ENCODE data around the gene NR2E1.

NR2E1 gene
- total RNA-seq = 0 to 0.09 (median 0) reads per million in 4 experiments

DNA sequence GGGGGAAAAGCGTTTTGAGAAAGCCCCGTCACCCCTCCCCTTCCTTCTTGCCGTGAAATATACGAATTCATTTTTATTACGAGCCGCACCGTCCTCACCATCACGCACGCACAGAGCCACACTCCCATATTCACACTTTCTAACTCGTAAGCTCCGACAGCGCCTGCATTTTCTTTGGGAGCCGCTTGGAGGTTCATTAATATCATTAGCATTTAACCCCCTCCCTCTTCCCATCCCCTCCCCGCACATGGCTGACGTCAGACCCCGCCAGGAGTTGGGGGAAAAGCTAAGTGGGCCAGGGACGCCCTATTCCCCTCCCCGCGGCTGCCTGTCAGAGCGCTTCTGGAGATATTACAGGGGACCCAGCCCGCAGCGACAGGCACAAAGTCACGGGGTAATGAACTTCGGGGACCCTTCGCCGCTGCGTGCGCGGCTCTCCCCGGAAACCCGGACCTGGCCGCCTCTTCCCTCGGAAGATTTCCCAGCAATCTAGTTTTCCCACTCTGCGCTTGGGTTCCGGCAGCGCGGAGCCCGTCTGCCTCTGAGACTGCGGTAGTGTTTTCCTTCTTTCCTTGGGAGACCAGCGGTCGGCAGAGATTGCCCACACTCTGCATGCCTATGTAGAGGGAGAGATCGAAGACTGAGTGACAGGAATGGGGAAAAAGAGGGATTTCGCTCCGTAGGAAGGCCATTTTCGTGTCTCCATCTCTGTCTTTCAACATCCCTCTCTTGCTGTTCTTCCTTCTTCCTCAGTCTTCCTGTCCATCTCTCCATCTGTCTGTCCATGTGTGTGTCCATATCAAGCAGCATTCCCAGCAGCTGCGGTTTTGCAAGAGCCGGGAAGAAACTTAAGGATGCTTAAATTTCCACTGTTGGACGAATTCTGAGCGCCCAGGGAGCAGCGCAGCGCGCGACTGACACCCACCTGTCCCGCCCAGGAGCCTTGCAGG, at the start of gene NR2E1:
NR2E1 (plus strand) TSS at position 309 of the 950 bp plus-strand sequence. CDS start 744 bp downstream, outside the sequence.
- DNase-seq = no peak

DNA sequence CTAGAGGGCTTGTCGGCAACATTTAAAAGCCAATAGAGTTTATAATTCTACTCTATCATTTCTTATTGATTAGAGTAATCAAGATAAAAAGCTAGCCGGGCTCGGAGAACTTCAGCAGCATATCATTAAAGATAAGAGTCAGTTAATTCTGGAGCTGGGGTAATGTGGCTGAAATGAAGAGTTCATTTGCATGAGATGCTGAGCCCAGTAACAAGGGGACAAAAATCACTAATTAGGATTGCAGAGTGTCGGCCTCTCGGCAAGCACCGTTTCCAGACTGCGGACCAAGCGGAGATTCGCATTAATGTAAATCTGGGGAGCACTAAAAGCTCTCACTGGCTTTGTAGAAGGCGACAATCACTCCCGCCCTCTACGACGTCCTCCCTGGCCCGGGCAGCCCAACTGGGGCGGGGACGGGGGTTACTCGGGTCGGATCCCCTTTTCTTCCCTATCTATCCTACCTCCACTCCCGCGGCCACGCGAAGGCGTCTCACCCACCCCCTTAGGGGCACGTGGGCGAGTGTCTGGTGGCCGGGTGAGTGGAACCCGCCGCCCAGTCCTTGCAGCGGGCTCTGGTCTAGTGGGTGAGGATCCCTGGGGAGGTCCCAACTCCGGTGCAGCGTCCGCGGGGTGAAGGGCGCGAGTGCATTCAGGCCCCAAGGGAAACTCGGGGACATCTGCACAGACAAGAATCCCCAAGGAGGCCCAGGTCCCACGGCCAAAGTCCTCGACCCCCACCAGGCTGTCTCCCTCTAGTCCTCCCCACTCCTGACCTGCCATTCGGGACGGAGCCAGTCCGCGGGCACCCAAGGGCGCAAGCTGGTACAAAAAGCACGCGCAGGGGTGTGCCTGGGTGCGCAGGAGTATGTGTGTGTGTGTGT, 49.0 kb upstream of the NR2E1 start:
- DNase-seq = no peak

GRCh38 chr6:108117427-108118358, 48.1 kb upstream of the NR2E1 start:
- no peak for DNase-seq

GRCh38 chr6:108118359-108118724, 47.5 kb upstream of the NR2E1 start:
- no peak for DNase-seq

DNA sequence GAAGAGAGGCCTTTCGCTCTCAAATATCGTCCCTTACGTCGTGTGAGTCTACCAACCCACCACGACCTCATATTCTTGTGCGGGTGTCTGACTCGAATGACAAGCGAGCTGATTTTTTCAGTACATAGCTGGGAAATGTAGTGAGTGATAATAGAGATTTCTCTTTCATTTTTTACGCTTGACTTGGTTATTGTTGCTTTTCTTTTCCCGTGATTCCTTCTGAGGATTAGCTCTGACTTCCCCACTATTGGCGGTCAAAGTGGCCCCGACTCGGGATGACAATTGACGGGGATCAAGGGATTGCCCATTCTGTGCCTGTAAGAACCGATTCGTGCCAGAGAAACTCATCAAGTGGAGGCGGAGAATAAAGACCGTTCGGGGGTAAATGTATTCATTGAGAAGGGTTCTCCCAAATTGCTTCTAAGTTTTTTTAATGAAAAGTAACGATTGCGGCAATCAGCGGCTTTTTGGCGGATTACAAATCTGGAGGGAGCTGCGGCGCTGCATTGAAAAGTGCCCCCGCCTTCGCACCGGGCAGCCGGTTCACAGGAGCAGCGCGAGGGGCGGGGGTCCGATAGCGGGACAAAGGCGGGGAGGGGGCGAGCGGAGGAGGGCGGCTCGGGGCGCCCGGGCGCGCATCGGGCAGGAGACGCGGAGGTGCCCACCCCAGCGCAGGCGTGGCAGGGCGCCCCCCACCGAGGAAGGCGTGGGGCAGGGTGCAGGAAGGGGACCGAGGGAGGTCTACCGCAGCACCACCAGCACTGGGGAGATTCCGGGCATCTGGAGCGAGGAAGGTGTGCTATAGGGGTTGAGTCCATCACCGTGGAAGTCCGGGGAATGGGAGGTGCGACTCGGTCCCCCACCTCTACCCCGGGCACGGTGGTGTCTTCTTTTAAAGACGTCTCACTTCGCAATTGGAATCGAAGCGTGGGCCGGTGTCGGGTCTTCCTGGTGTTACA, 46.7 kb upstream of the NR2E1 start:
- no peak for DNase-seq

DNA sequence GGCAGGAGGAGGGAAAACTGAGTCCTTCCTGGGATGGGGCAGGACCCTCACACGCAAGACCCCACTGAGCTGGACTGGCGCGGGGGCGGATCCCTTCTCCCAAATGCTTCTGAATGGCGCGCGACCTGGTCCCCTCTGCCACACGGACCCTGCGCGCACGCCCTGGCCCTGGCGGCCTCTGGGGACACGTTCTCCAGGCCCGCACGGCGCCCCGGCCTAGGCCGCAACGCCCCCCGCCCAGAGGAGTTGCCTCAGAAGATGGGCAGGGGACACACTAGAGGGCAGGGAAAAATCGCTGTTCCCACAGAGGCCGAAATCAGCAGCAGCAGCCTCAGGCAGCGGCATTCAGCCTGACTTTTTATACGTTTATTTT, 46.1 kb upstream of the NR2E1 start:
- DNase-seq = no peak

- DNase-seq = no peak
These were observed 45.5 kb upstream of the NR2E1 start for GRCh38 chr6:108120311-108120710.

DNA sequence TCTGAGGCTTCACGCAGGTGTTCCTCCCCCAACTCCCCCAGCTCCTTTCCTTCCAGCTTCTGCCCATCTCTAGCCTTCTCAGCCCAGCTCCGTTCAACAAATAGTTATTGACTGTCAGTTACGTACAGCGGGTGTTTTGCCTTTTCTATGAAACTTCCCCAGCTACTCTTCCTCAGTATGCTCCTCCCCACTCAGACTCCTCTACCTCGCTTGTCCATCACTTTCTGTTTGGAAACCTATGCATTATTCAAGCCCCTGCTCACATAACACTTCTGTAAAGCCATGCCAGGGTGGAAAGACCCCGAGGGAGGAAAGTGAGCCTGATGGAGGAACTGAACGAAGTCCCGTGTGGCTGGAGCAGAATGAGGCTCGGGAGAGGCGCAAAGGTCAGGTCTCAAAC, 44.2 kb upstream of the NR2E1 start:
- no peak for DNase-seq

DNA sequence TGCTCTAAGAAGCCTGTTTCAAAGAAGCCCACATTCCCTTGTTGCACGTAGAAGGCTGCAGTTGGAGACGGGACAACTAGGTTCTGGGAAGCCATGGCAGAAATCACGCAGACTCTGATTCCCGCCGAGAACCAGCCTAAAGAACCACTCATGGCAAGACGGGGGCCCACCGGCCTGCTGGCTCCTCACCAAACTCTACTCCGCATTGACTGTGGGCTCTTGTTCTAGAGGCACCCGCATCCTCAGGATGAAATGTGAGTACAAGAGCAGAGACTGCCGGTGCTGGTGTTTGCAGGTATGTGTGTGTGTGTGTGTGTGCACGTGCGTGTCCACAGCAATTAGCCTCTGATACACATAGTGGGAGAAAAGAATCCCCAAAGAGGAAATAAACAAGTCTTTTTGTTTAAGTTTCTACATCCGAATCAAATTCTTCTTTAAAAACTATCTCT, 42.3 kb upstream of the NR2E1 start:
- DNase-seq = no peak

DNA sequence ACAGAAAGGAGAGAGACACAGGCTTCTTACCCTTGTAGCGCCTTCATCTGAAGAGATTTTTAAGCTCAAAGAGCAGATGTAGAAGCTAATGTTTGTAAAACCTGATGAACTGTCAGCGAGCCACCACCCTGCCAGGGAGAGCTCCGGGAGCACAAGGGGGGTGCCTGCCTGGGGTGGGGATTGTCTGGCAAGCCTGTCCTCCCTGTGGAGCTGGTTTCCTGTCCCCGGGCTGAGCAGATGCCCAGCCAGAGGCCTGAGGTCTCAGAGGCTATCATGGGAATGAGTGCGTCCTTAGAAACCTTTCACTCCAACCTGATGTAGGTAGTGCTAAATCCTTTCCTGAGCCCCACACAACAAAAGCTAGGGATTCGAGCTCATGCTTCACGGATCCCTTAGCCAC, 41.9 kb upstream of the NR2E1 start:
- DNase-seq = no peak

GRCh38 chr6:108127056-108127455, 38.8 kb upstream of the NR2E1 start:
- DNase-seq = no peak

DNA sequence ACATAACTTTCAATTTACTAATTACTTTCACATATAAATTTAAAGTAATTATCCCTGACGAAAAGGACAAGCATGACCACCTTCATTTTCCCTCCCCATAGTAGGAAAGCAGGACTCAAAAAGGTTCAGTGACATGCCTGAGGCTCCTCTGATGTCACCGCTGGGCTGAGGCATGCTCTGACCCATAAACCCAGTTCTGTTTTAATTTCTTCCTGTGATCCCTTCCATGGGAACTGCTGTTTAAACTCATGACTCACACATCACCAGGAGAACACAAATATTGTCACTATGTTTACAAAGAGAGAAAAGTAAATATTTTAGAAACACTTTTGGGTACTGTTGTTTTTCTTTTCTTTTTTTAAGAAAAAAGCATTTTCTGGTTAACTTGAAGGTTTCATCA, 38.0 kb upstream of the NR2E1 start:
- no peak for DNase-seq

DNA sequence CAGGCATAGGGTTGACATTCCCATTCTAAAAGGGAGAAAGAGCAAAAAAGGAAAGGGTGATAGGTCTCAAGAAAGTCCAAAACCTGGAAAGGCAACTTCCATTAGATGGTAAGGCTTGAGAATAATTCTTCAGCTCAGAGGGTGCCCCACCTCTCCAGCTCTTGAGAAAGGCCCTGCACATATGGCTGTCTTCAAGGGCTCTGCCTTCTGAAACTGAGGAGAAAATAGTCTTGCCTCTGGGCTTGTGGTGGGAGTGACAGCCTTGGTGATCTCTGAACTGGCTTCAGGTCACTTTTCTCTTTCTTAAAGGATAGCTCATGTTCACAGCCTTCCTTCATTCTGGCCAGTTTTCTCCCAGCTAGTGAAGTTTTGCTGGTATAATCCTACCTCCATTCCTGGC, 35.6 kb upstream of the NR2E1 start:
- no peak for DNase-seq

DNA sequence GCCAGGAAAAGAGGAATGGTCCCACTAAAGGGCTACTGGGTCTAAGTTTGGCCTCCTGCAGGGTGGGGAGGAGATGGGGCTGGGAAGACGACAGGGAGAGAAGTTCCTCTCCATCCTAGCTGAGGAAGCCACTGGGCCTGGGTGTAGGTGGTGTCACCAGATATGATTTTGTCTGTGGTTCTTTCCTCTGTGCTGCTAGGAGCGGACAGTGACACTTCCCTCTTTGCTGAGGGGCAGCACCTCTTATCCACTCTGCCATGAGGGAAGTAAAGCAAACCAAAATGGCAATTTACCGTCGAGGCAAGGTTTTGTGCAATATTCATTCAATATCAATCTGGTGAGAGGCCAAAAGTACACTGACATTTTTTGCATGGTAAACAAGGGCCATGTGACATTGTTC, 33.0 kb upstream of the NR2E1 start:
- no peak for DNase-seq

GRCh38 chr6:108133594-108134179, 32.1 kb upstream of the NR2E1 start:
- no peak for DNase-seq

DNA sequence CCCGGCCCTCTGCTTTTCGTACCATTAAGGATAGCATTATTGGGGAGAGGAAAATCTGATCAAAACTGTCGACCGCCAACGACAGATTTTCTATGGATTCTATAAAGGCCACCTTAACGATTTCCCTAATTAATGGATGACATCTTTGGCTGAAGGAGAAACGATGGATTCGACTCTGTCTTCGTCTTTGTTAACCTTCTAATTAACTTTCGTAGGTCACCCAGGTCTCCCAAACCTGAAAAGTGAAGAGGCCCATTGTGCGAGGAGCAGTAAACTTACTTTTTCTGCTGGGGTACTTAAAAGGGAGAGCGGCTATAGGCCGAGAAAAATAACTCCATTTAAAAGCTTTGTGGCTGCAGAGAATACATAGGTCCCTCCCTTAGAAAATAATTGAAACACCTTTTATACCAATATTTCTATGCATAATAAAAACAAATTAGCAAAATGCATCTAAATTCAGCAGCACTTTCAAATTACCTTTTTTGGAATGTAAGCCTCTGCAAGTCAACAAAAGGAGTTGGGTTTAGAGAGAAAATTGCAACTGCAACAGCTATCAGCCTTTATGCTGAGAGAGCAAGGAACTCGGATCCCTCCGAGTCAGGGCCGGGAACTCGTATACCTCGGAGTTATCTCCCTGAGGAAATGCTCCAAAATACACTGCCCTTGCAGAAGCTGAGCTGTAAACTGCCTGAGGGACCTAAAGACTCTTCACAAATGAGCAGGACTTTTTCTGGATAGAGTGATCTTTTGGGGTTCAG, 31.4 kb upstream of the NR2E1 start:
- DNase-seq = no peak

DNA sequence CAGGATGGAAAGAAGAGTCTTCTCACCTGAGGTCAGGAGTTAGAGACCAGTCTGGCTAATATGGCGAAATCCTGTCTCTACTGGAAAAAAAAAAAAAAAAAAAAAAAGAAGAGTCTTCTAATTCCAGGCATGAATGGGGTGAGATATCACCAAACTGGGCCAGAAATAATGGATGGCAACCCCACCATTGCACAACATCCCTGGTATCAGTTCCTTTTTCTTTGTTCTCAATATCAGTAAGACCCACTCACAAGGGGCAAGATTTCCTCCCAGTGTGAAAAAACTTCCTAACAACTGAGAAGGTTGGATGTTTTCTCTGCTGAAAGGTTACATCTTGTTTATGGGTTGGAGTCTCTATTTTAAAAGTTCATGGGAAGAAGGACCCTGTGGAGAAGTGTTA, 23.6 kb upstream of the NR2E1 start:
- no peak for DNase-seq

- DNase-seq = no peak
These were observed 20.2 kb upstream of the NR2E1 start for GRCh38 chr6:108145639-108146038.

DNA sequence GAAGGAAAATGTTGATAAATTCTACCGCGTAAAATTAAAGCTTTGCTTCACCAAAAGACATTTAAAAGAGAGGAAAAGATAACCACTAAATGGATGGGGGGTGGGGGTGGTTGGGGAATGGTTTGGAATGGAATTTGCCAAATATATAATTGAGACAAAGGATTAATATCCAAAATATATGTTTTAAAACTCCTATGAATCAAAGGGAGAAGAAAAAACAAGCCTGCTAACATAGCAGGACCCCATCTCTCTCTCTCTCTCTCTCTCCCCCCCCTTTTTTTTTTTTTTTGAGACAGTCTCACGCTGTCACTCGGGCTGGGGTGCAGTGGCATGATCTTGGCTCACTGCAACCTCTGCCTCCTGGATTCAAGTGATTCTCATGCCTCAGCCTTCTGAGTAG, 13.4 kb upstream of the NR2E1 start:
- DNase-seq = no peak

All from effector CD8-positive, alpha-beta T cell (primary cell).